Fibroblast of mammary gland (primary cell): Measurements from ENCODE around the gene CFTR.
A peak's percentile ranks its signal among the peaks of the same experiment; 100 is the strongest.

Experiments used
- DNase-seq: peaks from one replicate; pipeline ENCODE4 v3.0.0-alpha.2; 2010; ENCODE audit warnings: low read depth
- H3K4me3 ChIP-seq: 2 replicates; pipeline ENCODE4 v1.5.1; 2011; ENCODE audit warnings: low read depth, mild to moderate bottlenecking, low read length, moderate library complexity; ENCODE audit not compliant: control insufficient read depth
- CTCF ChIP-seq: conservative IDR thresholded peaks from 2 replicates; pipeline ENCODE4 v1.5.1; 2011; ENCODE audit warnings: low read depth, low read length, inconsistent platforms; ENCODE audit not compliant: control insufficient read depth, insufficient read depth

CFTR gene

GRCh38 chr7:117567781-117568180 is 88.0 kb downstream of the CFTR start:
- H3K4me3 ChIP-seq: no peak overlapping the region
- TF ChIP-seq CTCF: no peak
- DNase-seq: peak; percentile 37

GRCh38 chr7:117572856-117573620 is 93.2 kb downstream of the CFTR start:
- DNase-seq: no peak
- no peak overlapping the region for H3K4me3 ChIP-seq
- no peak for TF ChIP-seq CTCF

- no peak for TF ChIP-seq CTCF
- no peak overlapping the region for H3K4me3 ChIP-seq
- DNase-seq: no peak
Measured at GRCh38 chr7:117581424-117581823, 101.6 kb downstream of the CFTR start.

- peak; percentile 90 for DNase-seq
- H3K4me3 ChIP-seq: no peak overlapping the region
- no peak for TF ChIP-seq CTCF
Measured at GRCh38 chr7:117582219-117582704, 102.4 kb downstream of the CFTR start.

- no peak for TF ChIP-seq CTCF
- no peak for DNase-seq
- H3K4me3 ChIP-seq: no peak overlapping the region
Measured at GRCh38 chr7:117587931-117588330, 108.1 kb downstream of the CFTR start.

- peak; percentile 49 for DNase-seq
- no peak for TF ChIP-seq CTCF
- no peak overlapping the region for H3K4me3 ChIP-seq
Measured at GRCh38 chr7:117588352-117588794, 108.5 kb downstream of the CFTR start.
